Measurements from ENCODE around the gene ANKUB1.

Gene ANKUB1

DNA sequence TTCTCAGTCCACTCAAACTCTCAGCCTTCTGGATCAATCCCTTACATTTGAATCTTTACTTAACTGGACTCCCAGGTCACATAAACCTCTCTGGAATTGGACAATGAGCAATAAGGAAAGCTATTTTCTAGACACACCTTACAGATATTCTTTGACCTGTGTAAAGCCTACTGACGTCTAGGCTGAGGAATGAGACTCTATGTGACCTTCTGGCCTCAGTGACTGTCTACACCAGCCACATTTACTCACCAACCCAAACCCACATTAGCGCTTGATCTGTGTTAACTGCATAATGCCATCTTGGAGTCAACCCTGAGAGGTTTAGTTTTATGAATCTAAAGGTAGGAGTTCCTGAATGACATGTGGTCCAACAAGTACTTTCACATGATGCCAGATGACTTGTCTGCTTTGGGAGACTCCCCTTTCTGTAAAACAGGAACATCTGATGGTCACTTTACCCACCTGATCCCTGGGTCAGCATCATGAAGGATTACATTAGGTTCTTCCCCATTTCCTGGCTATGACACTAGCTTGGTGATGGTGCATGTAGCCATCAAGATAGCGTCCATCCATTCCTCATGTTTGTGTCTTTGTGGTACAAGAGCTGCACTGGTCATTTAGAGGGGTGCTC, 28.7 kb downstream of the ANKUB1 start:
- DNase-seq (ENCODE audit: low spot score) = no peak

DNA sequence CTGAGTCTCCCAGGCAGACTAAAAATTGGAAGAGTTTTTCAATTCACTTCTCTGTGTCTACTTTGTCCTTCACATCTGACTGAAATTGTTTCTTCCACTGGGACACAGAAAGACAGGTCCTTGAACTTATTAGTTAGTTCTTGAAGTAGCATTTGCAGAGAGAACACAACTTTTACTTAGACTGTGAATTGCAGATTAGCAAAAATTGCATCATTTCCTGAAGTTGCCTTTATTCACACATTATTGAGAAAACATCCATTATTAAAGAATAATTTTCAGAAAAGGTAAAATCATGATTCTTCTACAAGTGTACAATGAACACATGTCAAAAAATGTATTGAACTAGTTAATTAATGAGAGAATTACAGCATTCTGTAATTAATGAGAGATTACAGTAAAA, 38.6 kb downstream of the ANKUB1 start:
- no peak for DNase-seq (ENCODE audit: low spot score)

DNA sequence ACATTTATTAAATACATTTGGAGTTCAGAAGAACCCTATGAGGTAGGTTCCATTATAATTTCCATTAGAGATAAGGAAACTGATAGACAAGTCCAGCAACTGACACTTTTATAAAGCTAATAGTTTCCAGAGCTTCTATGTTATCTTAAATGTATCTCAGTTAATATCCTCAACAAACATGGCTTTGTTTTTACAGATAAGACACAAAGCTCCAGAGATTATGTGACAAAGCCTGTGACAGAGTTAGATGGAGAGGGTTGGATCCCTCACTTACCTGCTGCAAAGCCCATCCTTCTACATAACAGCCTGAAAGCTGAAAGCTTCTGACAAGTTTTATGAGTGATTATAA, 39.6 kb downstream of the ANKUB1 start:
- no peak for DNase-seq (ENCODE audit: low spot score)

GRCh38 chr3:149752051-149752787, 40.1 kb downstream of the ANKUB1 start, which contains the start of gene COMMD2:
Gene COMMD2 (minus strand): TSS chr3:149752489. CDS start chr3:149752444, 45 bp downstream.
- DNase-seq (ENCODE audit: low spot score) = peak; percentile 83

DNA sequence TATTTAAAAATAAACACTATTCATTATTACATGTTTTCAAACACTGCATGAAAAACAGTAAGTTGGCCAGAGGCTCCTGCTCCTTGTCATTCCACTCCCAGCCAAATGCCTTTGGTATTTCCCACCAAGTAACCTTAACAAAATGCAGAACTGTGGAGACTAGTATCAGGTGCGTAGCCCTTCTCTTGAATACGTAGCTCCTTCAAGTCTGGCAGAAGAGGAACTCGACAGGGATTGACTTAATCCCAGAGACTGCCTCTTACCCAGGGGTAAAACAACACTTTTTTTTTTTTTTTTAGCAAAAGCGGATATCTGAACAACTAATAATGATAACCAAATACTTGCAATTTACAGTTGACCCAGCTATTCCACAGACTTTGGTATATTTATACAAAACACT, 40.8 kb downstream of the ANKUB1 start:
- DNase-seq (ENCODE audit: low spot score) = no peak

- no peak for DNase-seq (ENCODE audit: low spot score)
These were observed 47.7 kb downstream of the ANKUB1 start for GRCh38 chr3:149744606-149745005.

- no peak for DNase-seq (ENCODE audit: low spot score)
These were observed 48.2 kb downstream of the ANKUB1 start for GRCh38 chr3:149744151-149744550.

GRCh38 chr3:149739396-149739795, 53.0 kb downstream of the ANKUB1 start:
- no peak for DNase-seq (ENCODE audit: low spot score)

- no peak for DNase-seq (ENCODE audit: low spot score)
These were observed 53.5 kb downstream of the ANKUB1 start for GRCh38 chr3:149738876-149739275.

- DNase-seq (ENCODE audit: low spot score) = no peak
These were observed 55.5 kb downstream of the ANKUB1 start for GRCh38 chr3:149736953-149737205.

DNA sequence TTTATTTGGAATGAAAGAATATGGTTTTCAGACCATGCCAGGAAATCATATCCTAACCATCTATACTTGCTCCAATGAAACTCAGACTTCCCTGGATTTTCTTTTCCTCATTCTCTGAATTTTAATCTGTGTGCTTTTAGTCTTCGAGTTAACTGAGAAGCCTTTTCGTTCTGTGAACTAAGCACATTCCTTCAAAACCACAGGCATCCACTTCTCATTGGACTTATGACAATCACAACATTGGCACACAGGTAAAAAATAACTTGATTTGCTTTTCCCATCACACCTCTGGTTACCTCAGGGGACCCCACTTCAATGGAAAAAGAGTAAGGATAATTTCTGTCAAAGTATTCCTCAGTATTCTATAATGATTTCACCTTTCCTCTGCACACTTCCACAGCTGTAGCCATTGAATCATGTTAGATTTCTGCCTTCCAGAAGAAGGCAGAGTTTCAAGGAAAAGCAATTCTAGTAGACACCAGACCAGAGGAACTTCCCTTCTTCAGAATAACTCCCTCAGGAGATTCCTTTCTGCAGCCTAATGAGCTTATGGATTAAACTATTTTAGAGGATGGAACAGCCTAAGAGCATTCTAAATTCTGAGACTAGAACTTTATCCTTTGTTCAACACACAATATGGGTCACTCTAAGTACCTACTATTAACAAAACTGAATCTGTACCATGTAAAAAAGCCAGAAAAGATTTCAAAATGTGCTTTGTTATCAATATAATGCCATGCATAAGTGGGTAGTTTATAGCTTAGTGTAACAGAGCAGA, 56.0 kb downstream of the ANKUB1 start:
- DNase-seq (ENCODE audit: low spot score) = no peak

DNA sequence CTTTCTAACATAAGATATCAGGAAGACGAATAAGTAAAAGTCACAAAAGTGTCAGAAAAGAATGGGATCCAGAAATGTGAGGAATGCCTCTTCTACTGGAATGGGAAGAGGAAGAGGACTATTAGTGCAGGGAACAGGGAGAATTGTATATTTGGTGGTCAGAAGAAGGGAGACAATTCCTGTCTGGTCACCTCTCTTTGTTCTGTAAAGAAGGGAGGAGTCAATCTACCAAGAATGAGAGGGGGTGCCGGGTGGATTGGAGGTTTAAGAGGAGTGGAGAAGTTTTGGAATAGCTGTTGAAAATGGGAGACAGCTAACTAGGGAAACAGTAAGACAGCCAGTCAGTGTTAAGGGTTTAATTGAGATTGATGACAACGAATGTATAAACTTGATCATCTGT, 60.1 kb downstream of the ANKUB1 start:
- DNase-seq (ENCODE audit: low spot score) = no peak

DNA sequence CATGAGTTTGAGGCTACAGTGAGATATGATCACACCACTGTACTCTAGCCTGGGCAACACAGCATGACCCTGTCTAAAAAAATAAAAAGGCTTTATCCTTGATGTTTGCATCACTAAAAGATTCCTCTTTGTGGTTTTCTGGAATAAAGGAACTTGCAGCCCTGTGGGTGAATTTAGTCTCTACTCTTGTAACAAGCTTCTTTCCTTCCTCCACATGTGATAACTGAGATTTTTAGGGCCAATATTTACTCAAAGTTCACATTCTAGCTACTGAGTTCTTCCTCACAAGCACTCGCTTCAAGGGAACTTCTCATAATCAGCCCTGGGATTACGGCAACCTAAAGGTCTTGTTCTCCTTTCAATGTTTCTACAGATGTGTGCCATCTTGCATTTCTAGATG, 64.7 kb downstream of the ANKUB1 start:
- DNase-seq (ENCODE audit: low spot score) = no peak

DNA sequence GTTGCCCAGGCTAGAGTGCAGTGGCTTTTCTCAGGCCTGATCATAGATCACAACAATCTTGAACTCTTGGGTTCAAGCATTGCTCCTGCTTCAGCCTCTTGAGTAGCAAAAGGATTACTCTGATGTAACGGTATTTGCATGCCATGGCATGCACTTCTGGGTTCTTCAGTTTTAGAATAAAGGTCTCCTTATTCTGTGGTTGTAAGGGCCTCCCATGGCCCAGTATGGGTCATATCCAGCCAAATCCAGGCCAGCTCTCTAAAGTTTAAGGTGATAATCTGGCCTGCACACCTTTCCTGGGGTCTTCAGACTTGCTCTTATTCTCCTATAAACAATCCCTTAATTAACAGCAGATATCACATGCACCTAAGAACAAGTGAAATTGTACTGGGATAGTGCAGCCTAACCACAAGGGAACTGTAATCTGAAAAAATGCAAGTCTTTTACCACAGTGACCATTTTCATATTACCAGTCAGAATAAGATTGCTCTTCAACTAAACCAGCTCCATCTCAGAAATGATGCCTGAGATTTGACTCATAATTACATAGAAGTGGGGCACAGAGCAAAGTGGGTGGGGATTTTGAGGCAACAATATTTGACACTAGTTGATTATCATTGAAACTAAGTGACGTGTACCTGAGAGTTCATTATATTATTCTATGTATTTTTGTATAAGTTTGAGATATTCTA, 65.5 kb downstream of the ANKUB1 start:
- no peak for DNase-seq (ENCODE audit: low spot score)

- no peak for DNase-seq (ENCODE audit: low spot score)
These were observed 68.6 kb downstream of the ANKUB1 start for GRCh38 chr3:149723781-149724180.

DNA sequence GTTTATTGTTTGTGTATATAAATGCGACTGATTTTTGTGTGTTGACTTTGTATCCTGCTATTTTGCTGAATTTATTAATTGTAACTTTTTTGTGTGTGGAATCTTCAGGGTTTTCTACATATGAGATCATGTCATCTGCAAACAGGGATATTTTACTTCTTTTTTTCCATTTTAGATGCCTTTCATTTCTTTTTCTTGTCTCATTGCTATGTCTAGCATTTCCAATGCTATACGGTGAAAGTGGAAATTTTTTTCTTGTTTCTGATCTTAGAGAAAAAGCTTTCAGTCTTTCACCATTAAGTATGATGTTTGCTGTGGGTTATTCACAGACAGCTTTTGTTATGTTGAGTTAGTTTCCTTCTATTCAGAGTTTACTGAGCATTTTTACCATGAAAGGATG, 71.4 kb downstream of the ANKUB1 start:
- DNase-seq (ENCODE audit: low spot score) = no peak

DNA sequence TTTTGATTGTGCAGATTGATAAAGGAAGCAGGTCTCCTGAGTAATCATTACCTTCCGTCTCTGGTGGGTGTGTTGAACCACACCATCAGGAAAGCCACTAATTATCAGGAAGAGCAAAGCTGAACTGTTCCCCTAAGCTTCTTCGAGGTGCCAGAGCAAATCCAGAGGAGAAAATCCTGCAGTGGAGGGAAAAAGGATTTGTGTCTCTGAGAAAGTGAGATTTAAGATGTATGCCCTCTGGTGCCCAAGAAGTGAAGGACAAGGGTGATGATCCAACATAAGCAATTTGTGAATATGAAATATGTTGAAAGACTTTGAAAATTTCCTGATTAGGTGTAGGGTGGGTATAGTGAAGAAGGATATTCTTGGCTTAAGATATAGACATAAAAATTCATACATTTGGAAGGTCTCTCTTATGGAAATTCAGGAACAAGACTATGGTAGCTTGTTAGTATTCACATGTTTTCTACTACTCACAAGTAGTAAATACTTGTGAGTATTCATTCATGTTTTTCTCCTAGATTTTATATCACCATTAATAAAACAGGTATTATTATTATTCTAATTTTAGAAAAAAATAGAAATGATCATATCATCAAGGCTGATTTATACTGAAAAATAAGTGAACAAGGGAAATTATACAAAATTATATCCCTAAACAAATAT, 74.8 kb downstream of the ANKUB1 start:
- DNase-seq (ENCODE audit: low spot score) = peak; percentile 53

- no peak for DNase-seq (ENCODE audit: low spot score)
These were observed 75.4 kb downstream of the ANKUB1 start for GRCh38 chr3:149716984-149717383.

DNA sequence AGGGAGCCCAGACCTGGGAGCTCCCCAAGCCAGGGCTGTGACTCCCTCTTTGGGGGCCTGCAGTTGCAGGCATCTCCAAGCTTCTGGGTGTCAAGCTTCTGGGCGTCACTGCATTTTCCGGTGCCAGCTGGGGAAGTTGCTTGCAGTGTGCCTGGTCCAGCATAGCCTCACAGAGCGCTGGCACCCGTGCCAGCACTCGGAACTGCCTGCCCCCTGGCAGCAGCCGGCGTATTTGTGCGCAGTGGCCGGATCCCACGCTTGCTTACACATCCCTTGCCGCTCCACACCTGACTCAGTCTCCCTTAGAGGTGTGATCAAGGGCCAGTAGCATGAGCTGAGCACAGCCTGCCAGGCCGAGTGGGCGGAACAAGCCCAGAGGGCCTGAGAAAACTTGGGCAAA, 77.1 kb downstream of the ANKUB1 start:
- no peak for DNase-seq (ENCODE audit: low spot score)

GRCh38 chr3:149713730-149714654, 78.4 kb downstream of the ANKUB1 start:
- DNase-seq (ENCODE audit: low spot score) = no peak

All from putamen (tissue), 1 donor.